NB4 (cell line): ENCODE results near the gene GXYLT1.

Source experiments
- CTCF ChIP-seq: IDR thresholded peaks from one replicate; pipeline ENCODE4 v1.5.1; 2012; ENCODE audit warnings: low read depth, low read length
- POLR2A ChIP-seq: IDR thresholded peaks from 2 replicates; pipeline ENCODE4 v1.6.1; 2011; ENCODE audit warnings: mild to moderate bottlenecking; ENCODE audit not compliant: insufficient read length; ENCODE audit errors: extremely low read depth

- no peak for TF ChIP-seq POLR2A
- no peak for TF ChIP-seq CTCF
Measured at GRCh38 chr12:42135259-42135814, 9.3 kb downstream of the GXYLT1 start.
